Ovary (tissue), 9 donors: ENCODE measurements around the gene ROPN1B. TPM values are rescaled to one million over a fixed set of nuclear protein-coding genes. Genes with fewer than 3 reads are reported as not detected.

Experiments used
- DNase-seq, 5 donors: peaks; one replicate each; pipeline ENCODE4 v3.0.0-alpha.2; 2019 to 2020
- H3K27ac ChIP-seq, 2 donors: fragments of 200-600 bp; one replicate each; pipeline versions ENCODE4 v1.5.1 to v1.8.0; 2019 to 2022
- H3K27me3 ChIP-seq: fragments of 200-600 bp; one replicate; pipeline ENCODE4 v1.8.0; 2022
- H3K36me3 ChIP-seq: fragments of 200-600 bp; sonication (generic); one replicate; pipeline ENCODE4 v1.5.1; 2019
- H3K4me1 ChIP-seq: one replicate; pipeline ENCODE4 v1.8.1; 2013; ENCODE audit warnings: mild to moderate bottlenecking, moderate library complexity; ENCODE audit not compliant: insufficient read depth
- H3K4me3 ChIP-seq: fragments of 200-600 bp; sonication (generic); one replicate; pipeline ENCODE4 v1.5.1; 2017
- H3K9me3 ChIP-seq, 2 donors: fragments of 200-600 bp in 1 of 2; sonication (generic) in 1 of 2; one replicate each; pipeline versions ENCODE4 v1.5.1 to v1.8.1; 2013 to 2019; ENCODE audit warnings: mild to moderate bottlenecking in 1 of 2, moderate library complexity in 1 of 2
- EP300 ChIP-seq: sonication (generic); formaldehyde crosslinking; IDR thresholded peaks from one replicate; pipeline ENCODE4 v1.6.1; 2017; ENCODE audit warnings: antibody characterized with exemption
- POLR2A ChIP-seq: fragments of 450-650 bp; IDR thresholded peaks from one replicate; pipeline ENCODE4 v1.6.1; 2017; ENCODE audit warnings: antibody characterized with exemption, mild to moderate bottlenecking, moderate library complexity
- WGBS, 3 donors: extraction: QIAGEN DNeasy Blood & Tissue Kit in 1 of 3; methylation state at CpG; one replicate each; pipeline versions ENCODE4 v1.1.5 to v1.1.7; 2013 to 2017; 5-methylcytosine and 5-hydroxymethylcytosine counted together
- intact Hi-C, 4 donors: fragments of 100-400 bp; cut with DNase I; formaldehyde crosslinking; loops; one replicate each; pipeline versions ENCODE4 v1.11.0 to v1.15.1; 2022 to 2023
- polyA plus RNA-seq, 2 donors: library from polyadenylated mRNA; stranded (reverse); fragments of 200-250 nt in 1 of 2; fragments of 350-450 nt in 1 of 2; fragmentation: Illumina TruSeq in 1 of 2; extraction: RNeasy Lipid Tissue Mini Kit (QIAGEN cat#74804) in 1 of 2; gene quantifications; one replicate each; pipeline ENCODE4 v1.2.3, GENCODE V29; 2013 to 2014
- small RNA-seq: library from RNA; depleted of rRNA; stranded (forward); fragments of <200 nt; gene quantifications from one replicate; pipeline ENCODE3, GENCODE V24; 2016
- total RNA-seq, 7 donors: library from RNA; depleted of rRNA in 2 of 7; stranded (reverse); fragments of >200 nt in 2 of 7; fragmentation: NEBNext Ultra II Directional in 3 of 7; extraction: Animal tissue kit (Norgen Biotek cat#: 25700) in 3 of 7; gene quantifications; one replicate each; pipeline versions ENCODE4 v1.1.0 to v1.2.4, GENCODE V29; 2016 to 2023
- TF ChIP-seq, protein P1 (sequence below), 3 donors: fragments of 450-650 bp in 2 of 3; fragments of 200-600 bp in 1 of 3; IDR thresholded peaks; one replicate each; pipeline versions ENCODE4 v1.5.1 to v1.8.0; 2016 to 2022; ENCODE audit warnings: antibody characterized with exemption in 3 of 3, mild to moderate bottlenecking in 1 of 3
- donor health status: DM: no; HTN: no; CAD: no; lungs with moderate emphysema.
- donor health status: DM: no; HTN: no; CAD: no.
- donor health status: Bipolar disorder and iron deficiency.
- donor health status: DM: yes; HTN: yes; CAD: no.
- donor health status: DM: no; HTN: no; CAD: no.
- donor health status: DM: yes; HTN: yes; CAD: no.

Gene ROPN1B
- total and polyA plus RNA-seq, 9 donors, result 0.23 TPM; not detected in 8

DNA sequence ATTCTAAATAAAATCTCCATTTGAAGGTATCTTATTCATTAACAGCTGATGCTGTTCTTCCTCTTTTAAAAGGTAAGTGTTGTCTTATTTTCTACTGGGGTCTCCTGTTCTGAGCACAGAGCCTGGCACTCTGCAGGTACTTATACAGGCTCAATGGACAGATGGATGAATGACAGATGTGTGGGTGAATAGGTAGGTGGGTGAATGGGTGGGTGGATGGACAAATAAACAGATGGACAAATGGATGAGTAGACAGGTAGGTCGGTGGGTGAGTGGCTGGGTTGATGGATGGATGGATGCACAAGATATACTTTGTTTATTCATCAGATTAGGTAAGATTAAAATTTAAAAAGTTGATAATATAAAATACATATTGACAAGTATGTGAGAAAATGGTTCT is 61.5 kb downstream of the ROPN1B start:
- DNase-seq, result no peak
- H3K27ac ChIP-seq, result no peak overlapping the region
- TF ChIP-seq EP300, result no peak
- no peak for TF ChIP-seq POLR2A
- TF ChIP-seq, protein P1, sequence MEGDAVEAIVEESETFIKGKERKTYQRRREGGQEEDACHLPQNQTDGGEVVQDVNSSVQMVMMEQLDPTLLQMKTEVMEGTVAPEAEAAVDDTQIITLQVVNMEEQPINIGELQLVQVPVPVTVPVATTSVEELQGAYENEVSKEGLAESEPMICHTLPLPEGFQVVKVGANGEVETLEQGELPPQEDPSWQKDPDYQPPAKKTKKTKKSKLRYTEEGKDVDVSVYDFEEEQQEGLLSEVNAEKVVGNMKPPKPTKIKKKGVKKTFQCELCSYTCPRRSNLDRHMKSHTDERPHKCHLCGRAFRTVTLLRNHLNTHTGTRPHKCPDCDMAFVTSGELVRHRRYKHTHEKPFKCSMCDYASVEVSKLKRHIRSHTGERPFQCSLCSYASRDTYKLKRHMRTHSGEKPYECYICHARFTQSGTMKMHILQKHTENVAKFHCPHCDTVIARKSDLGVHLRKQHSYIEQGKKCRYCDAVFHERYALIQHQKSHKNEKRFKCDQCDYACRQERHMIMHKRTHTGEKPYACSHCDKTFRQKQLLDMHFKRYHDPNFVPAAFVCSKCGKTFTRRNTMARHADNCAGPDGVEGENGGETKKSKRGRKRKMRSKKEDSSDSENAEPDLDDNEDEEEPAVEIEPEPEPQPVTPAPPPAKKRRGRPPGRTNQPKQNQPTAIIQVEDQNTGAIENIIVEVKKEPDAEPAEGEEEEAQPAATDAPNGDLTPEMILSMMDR (IDR thresholded peaks at IDR 0.05), result no peak
- intact Hi-C loops, result no loop called here
- H3K4me1 ChIP-seq, result no peaks in the 10 kb centered on the region
- H3K9me3 ChIP-seq, result no peaks in the 10 kb centered on the region
- no peaks in the 10 kb centered on the region for H3K36me3 ChIP-seq
- H3K4me3 ChIP-seq, result no peak overlapping the region
- no peaks in the 10 kb centered on the region for H3K27me3 ChIP-seq
- 70 to 85% (median 72%) methylated on average over 1 of the region's 1 CpG for WGBS, 3 donors

DNA sequence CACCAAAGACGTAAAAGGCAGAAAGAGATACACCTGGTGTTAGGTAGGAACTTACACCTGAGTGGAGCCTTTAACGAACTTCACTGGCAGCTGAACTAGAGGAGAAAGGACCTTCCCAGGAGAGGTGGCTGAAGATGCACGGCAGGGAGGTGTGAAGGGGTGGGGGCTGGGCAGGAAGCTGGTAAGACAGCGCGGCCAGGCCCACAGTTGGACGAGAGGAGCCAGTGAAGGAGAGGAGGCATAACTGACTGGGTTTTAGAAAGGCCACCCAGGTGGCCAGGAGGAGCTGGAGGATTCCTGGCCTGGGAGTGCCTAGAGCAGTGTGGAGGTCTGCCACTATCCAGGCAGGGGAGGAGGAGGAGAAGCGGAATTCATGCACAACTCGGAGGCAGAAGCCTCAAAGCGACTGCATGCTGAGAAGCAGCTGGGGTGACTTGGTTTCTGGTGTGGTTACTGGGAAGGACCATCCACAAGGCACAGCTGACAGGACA is 63.0 kb downstream of the ROPN1B start:
- TF ChIP-seq EP300 (no peak), POLR2A (no peak)
- TF ChIP-seq, protein P1 (IDR thresholded peaks at IDR 0.05), result no peak
- H3K36me3 ChIP-seq, result no peaks in the 10 kb centered on the region
- no peak for DNase-seq
- intact Hi-C loops, result no loop called here
- H3K27ac ChIP-seq, result no peak overlapping the region
- H3K27me3 ChIP-seq, result no peaks in the 10 kb centered on the region
- H3K4me3 ChIP-seq, result no peak overlapping the region
- 73 to 85% (median 80%) methylated on average over 9 of the region's 9 CpGs for WGBS, 3 donors
- H3K9me3 ChIP-seq, result no peaks in the 10 kb centered on the region
- H3K4me1 ChIP-seq, result no peaks in the 10 kb centered on the region

Small RNA genes lying within 50 kb of the gene (small RNA-seq; reads per million reads assigned to genes)
- gene AC092903.1, result not detected

Other genes with a start within 250 kb of the ROPN1B start
- 100 to 1,000 TPM in 1 of 7 donors, 10 to 100 TPM in 6; 58.1 to 107 (median 85.9) TPM for gene SLC41A3, start 114.9 kb downstream of the ROPN1B start, total RNA-seq
- gene SLC41A3, start 114.9 kb downstream of the ROPN1B start, polyA plus RNA-seq, result 10 to 100 TPM; 58.5 to 70.6 TPM
- gene ALDH1L1, start 211.4 kb downstream of the ROPN1B start, total RNA-seq, result 10 to 100 TPM; 24.6 to 85.5 (median 48.8) TPM
- gene ALDH1L1, start 211.4 kb downstream of the ROPN1B start, polyA plus RNA-seq, result 10 to 100 TPM in 1 of 2 donors, 1 to 10 TPM in 1; 8.3 to 45.1 TPM